ENCODE results near the gene MLLT1. TPM values are rescaled to one million over a fixed set of nuclear protein-coding genes. Genes with fewer than 3 reads are reported as not detected.

MLLT1 gene
- polyA plus RNA-seq, 4 donors: 71.5 to 125 (median 108) TPM

GRCh38 chr19:6260912-6261650 lies 18.7 kb downstream of the MLLT1 start:
- no peak for DNase-seq (ENCODE audit: low read depth in 4 of 4, low spot score in 2 of 4)

GRCh38 chr19:6260376-6260775 lies 19.4 kb downstream of the MLLT1 start:
- DNase-seq (ENCODE audit: low read depth in 4 of 4, low spot score in 2 of 4): no peak

GRCh38 chr19:6259312-6259861 lies 20.4 kb downstream of the MLLT1 start:
- DNase-seq (ENCODE audit: low read depth in 4 of 4, low spot score in 2 of 4): no peak

GRCh38 chr19:6258812-6259311 lies 20.9 kb downstream of the MLLT1 start:
- DNase-seq (ENCODE audit: low read depth in 4 of 4, low spot score in 2 of 4): no peak

GRCh38 chr19:6253954-6254733 lies 25.6 kb downstream of the MLLT1 start:
- DNase-seq (ENCODE audit: low read depth in 4 of 4, low spot score in 2 of 4): no peak

GRCh38 chr19:6252066-6252465 lies 27.7 kb downstream of the MLLT1 start:
- DNase-seq (ENCODE audit: low read depth in 4 of 4, low spot score in 2 of 4): no peak

- no peak for DNase-seq (ENCODE audit: low read depth in 4 of 4, low spot score in 2 of 4)
Observed at GRCh38 chr19:6250909-6251308, 28.9 kb downstream of the MLLT1 start.

- DNase-seq (ENCODE audit: low read depth in 4 of 4, low spot score in 2 of 4): no peak
Observed at GRCh38 chr19:6250024-6250615, 29.7 kb downstream of the MLLT1 start.

- DNase-seq (ENCODE audit: low read depth in 4 of 4, low spot score in 2 of 4): no peak
Observed at GRCh38 chr19:6249296-6249695, 30.5 kb downstream of the MLLT1 start.

- no peak for DNase-seq (ENCODE audit: low read depth in 4 of 4, low spot score in 2 of 4)
Observed at GRCh38 chr19:6248844-6249243, 30.9 kb downstream of the MLLT1 start.

- no peak for DNase-seq (ENCODE audit: low read depth in 4 of 4, low spot score in 2 of 4)
Observed at GRCh38 chr19:6248341-6248740, 31.4 kb downstream of the MLLT1 start.

- DNase-seq (ENCODE audit: low read depth in 4 of 4, low spot score in 2 of 4): no peak
Observed at GRCh38 chr19:6247007-6247288, 32.8 kb downstream of the MLLT1 start.

GRCh38 chr19:6246174-6247006 lies 33.4 kb downstream of the MLLT1 start:
- DNase-seq (ENCODE audit: low read depth in 4 of 4, low spot score in 2 of 4): no peak

- DNase-seq (ENCODE audit: low read depth in 4 of 4, low spot score in 2 of 4): no peak
Observed at GRCh38 chr19:6242677-6243076, 37.1 kb downstream of the MLLT1 start.

- no peak for DNase-seq (ENCODE audit: low read depth in 4 of 4, low spot score in 2 of 4)
Observed at GRCh38 chr19:6241680-6242377, 37.9 kb downstream of the MLLT1 start.

- DNase-seq (ENCODE audit: low read depth in 4 of 4, low spot score in 2 of 4): no peak
Observed at GRCh38 chr19:6241056-6241455, 38.7 kb downstream of the MLLT1 start.

- no peak for DNase-seq (ENCODE audit: low read depth in 4 of 4, low spot score in 2 of 4)
Observed at GRCh38 chr19:6239871-6240676, 39.7 kb downstream of the MLLT1 start.

GRCh38 chr19:6239401-6239844 lies 40.4 kb downstream of the MLLT1 start:
- DNase-seq (ENCODE audit: low read depth in 4 of 4, low spot score in 2 of 4): no peak

Data from left renal cortex interstitium (tissue), 4 donors.